T-helper 2 cell treated with Interferon-gamma antibody and Interleukin-4, amounts not matched to agents 5 μg/mL and 100 μg/mL, for 36 hours (primary cell): Measurements from ENCODE around the gene ADAMTS14.

Experiments
- DNase-seq: peaks from one replicate; pipeline ENCODE4 v3.0.0; 2021; ENCODE audit warnings: low spot score
- H3K27ac Mint-ChIP-seq: one replicate; pipeline ENCODE4 v1.8.0; 2021; ENCODE audit warnings: mild to moderate bottlenecking, mixed read lengths
- H3K27me3 Mint-ChIP-seq: one replicate; pipeline ENCODE4 v1.8.0; 2021; ENCODE audit warnings: low read depth, mixed read lengths
- H3K36me3 Mint-ChIP-seq: one replicate; pipeline ENCODE4 v1.8.0; 2021; ENCODE audit warnings: low read depth, mixed read lengths
- H3K4me1 Mint-ChIP-seq: one replicate; pipeline ENCODE4 v1.8.0; 2021; ENCODE audit warnings: low read depth, mixed read lengths
- H3K4me3 Mint-ChIP-seq: one replicate; pipeline ENCODE4 v1.8.0; 2022; ENCODE audit warnings: mild to moderate bottlenecking, moderate library complexity, mixed read lengths
- H3K9me3 Mint-ChIP-seq: one replicate; pipeline ENCODE4 v1.8.0; 2021; ENCODE audit warnings: mixed read lengths

ADAMTS14 gene

GRCh38 chr10:70747192-70747965, 75.1 kb downstream of the ADAMTS14 start:
- Mint-ChIP-seq H3K9me3 (no peaks in the 10 kb centered on the region), H3K36me3 (no peaks in the 10 kb centered on the region)

GRCh38 chr10:70748305-70748704, 76.0 kb downstream of the ADAMTS14 start:
- no peak overlapping the region for H3K27ac Mint-ChIP-seq
- H3K36me3 Mint-ChIP-seq = no peaks in the 10 kb centered on the region
- no peak for DNase-seq
- H3K27me3 Mint-ChIP-seq = no peaks in the 10 kb centered on the region
- no peaks in the 10 kb centered on the region for H3K9me3 Mint-ChIP-seq
- H3K4me1 Mint-ChIP-seq = no peaks in the 10 kb centered on the region
- H3K4me3 Mint-ChIP-seq = no peak overlapping the region

More at GRCh38 chr10:70747192-70747965, 75.1 kb downstream of the ADAMTS14 start:
- H3K4me3 Mint-ChIP-seq = no peak overlapping the region
- no peak for DNase-seq
- H3K4me1 Mint-ChIP-seq = peaks cover 7% of the 10 kb centered on the region
- no peaks in the 10 kb centered on the region for H3K27me3 Mint-ChIP-seq
- H3K27ac Mint-ChIP-seq = no peak overlapping the region

- Mint-ChIP-seq H3K9me3 (no peaks in the 10 kb centered on the region), H3K4me1 (no peaks in the 10 kb centered on the region), H3K27ac (no peak overlapping the region), H3K36me3 (no peaks in the 10 kb centered on the region), H3K27me3 (no peaks in the 10 kb centered on the region), H3K4me3 (no peak overlapping the region)
- no peak for DNase-seq
Observed at GRCh38 chr10:70748801-70749573, 76.7 kb downstream of the ADAMTS14 start.

DNA sequence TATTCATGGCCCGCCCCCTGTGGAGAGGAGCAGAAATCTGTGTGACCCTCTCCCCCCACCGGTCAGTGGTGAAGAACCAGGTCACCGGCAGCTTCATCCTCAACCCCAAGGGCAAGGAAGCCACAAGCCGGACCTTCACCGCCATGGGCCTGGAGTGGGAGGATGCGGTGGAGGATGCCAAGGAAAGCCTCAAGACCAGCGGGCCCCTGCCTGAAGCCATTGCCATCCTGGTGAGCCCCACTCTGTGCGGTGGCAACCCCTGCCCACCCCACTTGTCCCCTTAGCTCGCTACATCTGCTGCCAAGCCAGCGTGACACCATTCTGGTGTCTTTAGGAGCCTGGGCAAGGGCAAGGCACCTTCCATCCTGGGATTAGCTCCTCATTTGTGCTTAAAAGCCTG, 77.5 kb downstream of the ADAMTS14 start:
- DNase-seq = no peak
- Mint-ChIP-seq H3K27ac (no peak overlapping the region), H3K4me3 (no peak overlapping the region), H3K27me3 (no peaks in the 10 kb centered on the region), H3K36me3 (no peaks in the 10 kb centered on the region), H3K4me1 (no peaks in the 10 kb centered on the region), H3K9me3 (no peaks in the 10 kb centered on the region)

GRCh38 chr10:70750156-70750703, 77.9 kb downstream of the ADAMTS14 start:
- Mint-ChIP-seq H3K4me3 (no peak overlapping the region), H3K27ac (no peak overlapping the region), H3K36me3 (no peaks in the 10 kb centered on the region), H3K27me3 (no peaks in the 10 kb centered on the region), H3K4me1 (no peaks in the 10 kb centered on the region), H3K9me3 (no peaks in the 10 kb centered on the region)
- no peak for DNase-seq

DNA sequence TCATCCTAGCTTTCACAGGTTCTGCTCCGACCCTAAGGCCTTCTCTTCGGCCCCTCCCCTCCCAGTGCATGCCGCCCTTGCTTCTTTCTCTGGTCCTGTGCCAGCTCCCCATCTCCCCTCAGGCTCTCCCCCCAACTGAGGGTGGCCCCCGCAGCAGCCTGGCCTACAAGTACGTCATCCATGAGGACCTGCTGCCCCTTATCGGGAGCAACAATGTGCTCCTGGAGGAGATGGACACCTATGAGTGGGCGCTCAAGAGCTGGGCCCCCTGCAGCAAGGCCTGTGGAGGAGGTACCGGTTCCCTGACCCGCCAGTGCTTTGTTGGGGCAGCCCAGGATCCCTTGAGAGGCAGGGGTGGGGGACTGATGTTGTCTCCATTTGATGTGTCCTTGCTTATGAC, 79.0 kb downstream of the ADAMTS14 start:
- Mint-ChIP-seq H3K36me3 (no peaks in the 10 kb centered on the region), H3K27ac (no peak overlapping the region)

GRCh38 chr10:70751991-70752390, 79.7 kb downstream of the ADAMTS14 start:
- Mint-ChIP-seq H3K27me3 (no peaks in the 10 kb centered on the region), H3K4me1 (no peaks in the 10 kb centered on the region), H3K4me3 (no peak overlapping the region), H3K9me3 (no peaks in the 10 kb centered on the region), H3K27ac (no peak overlapping the region), H3K36me3 (no peaks in the 10 kb centered on the region)
- no peak for DNase-seq

More for the DNA sequence above, 79.0 kb downstream of the ADAMTS14 start:
- Mint-ChIP-seq H3K27me3 (no peaks in the 10 kb centered on the region), H3K4me1 (no peaks in the 10 kb centered on the region), H3K4me3 (no peak overlapping the region), H3K9me3 (no peaks in the 10 kb centered on the region)
- DNase-seq = no peak

GRCh38 chr10:70752571-70752970, 80.3 kb downstream of the ADAMTS14 start:
- no peak for DNase-seq
- H3K9me3 Mint-ChIP-seq = no peaks in the 10 kb centered on the region
- no peaks in the 10 kb centered on the region for H3K4me1 Mint-ChIP-seq
- H3K27me3 Mint-ChIP-seq = no peaks in the 10 kb centered on the region
- no peak overlapping the region for H3K4me3 Mint-ChIP-seq
- H3K36me3 Mint-ChIP-seq = no peaks in the 10 kb centered on the region
- no peak overlapping the region for H3K27ac Mint-ChIP-seq

DNA sequence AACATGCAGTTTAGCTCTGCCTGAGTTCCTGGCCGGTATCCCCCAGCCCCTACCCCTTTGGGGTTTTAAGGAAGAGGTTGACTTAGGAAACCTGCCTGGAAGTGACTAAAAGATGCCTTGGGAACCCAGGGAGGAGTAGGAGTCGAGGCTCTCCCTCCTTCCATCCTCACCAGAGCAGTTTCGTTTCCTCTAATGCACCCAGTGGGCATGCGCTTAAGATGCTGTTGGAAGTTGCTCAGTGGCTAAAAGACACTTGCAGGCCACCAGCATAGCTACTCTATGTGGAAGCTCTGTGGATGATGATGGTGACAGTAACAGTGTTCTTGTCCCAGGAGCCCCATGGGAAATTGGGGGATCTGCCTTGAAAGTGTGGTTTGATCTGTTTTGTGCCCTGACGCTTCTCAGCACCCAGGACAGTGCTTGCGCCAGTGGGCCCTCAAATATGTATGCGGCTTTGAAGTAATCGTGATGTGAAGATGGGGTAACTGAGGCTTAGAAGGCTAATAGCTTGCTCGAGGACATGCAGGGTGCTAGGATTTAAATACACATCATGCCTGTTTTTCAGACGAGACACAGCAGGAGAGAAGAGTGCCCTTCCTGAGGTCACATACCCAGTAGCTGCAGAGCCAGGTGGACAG, 80.8 kb downstream of the ADAMTS14 start:
- H3K4me3 Mint-ChIP-seq = no peak overlapping the region
- no peak for DNase-seq

GRCh38 chr10:70753841-70754621, 81.7 kb downstream of the ADAMTS14 start:
- H3K27ac Mint-ChIP-seq = no peak overlapping the region
- peaks cover 4% of the 10 kb centered on the region for H3K4me1 Mint-ChIP-seq
- H3K36me3 Mint-ChIP-seq = no peaks in the 10 kb centered on the region
- no peaks in the 10 kb centered on the region for H3K9me3 Mint-ChIP-seq
- H3K27me3 Mint-ChIP-seq = no peaks in the 10 kb centered on the region
- H3K4me3 Mint-ChIP-seq = no peak overlapping the region
- no peak for DNase-seq

More for the DNA sequence above, 80.8 kb downstream of the ADAMTS14 start:
- no peaks in the 10 kb centered on the region for H3K36me3 Mint-ChIP-seq
- H3K27me3 Mint-ChIP-seq = no peaks in the 10 kb centered on the region
- no peaks in the 10 kb centered on the region for H3K4me1 Mint-ChIP-seq
- H3K27ac Mint-ChIP-seq = no peak overlapping the region
- no peaks in the 10 kb centered on the region for H3K9me3 Mint-ChIP-seq

- Mint-ChIP-seq H3K9me3 (no peaks in the 10 kb centered on the region), H3K4me1 (peaks cover 4% of the 10 kb centered on the region), H3K27me3 (no peaks in the 10 kb centered on the region), H3K4me3 (no peak overlapping the region), H3K27ac (no peak overlapping the region), H3K36me3 (no peaks in the 10 kb centered on the region)
- no peak for DNase-seq
Observed at GRCh38 chr10:70756700-70757360, 84.5 kb downstream of the ADAMTS14 start.

GRCh38 chr10:70757856-70758255, 85.5 kb downstream of the ADAMTS14 start:
- no peak overlapping the region for H3K27ac Mint-ChIP-seq
- H3K4me3 Mint-ChIP-seq = no peak overlapping the region
- H3K27me3 Mint-ChIP-seq = no peaks in the 10 kb centered on the region
- H3K36me3 Mint-ChIP-seq = no peaks in the 10 kb centered on the region
- H3K4me1 Mint-ChIP-seq = peaks cover 4% of the 10 kb centered on the region
- no peaks in the 10 kb centered on the region for H3K9me3 Mint-ChIP-seq
- DNase-seq = no peak
